H9 (cell line): ENCODE results near the gene LKAAEAR1. TPM values are rescaled to one million over a fixed set of nuclear protein-coding genes. Genes with fewer than 3 reads are reported as not detected.

ENCODE experiments used
- DNase-seq: peaks from one replicate; pipeline ENCODE4 v3.0.0-alpha.2; 2017
- H2AFZ ChIP-seq: one replicate; pipeline ENCODE4 v1.6.1; 2013; ENCODE audit warnings: mild to moderate bottlenecking, low read length, control low read depth, moderate library complexity
- H2AK5ac ChIP-seq: 2 replicates; pipeline ENCODE4 v1.6.1; 2013; ENCODE audit warnings: low read length, control low read depth, mixed read lengths; ENCODE audit not compliant: insufficient read length
- H2BK120ac ChIP-seq: one replicate; pipeline ENCODE4 v1.6.1; 2013; ENCODE audit warnings: low read depth, mild to moderate bottlenecking, low read length, control low read depth, inconsistent platforms; ENCODE audit not compliant: poor library complexity, severe bottlenecking
- H2BK12ac ChIP-seq: 2 replicates; pipeline ENCODE4 v1.6.1; 2013; ENCODE audit warnings: low read length, control low read depth, mixed read lengths, low read depth; ENCODE audit not compliant: insufficient read length
- H2BK15ac ChIP-seq: 2 replicates; pipeline ENCODE4 v1.6.1; 2013; ENCODE audit warnings: low read depth, low read length, control low read depth
- H2BK20ac ChIP-seq: one replicate; pipeline ENCODE4 v1.6.1; 2013; ENCODE audit warnings: low read depth, mild to moderate bottlenecking, low read length, control low read depth, inconsistent platforms; ENCODE audit not compliant: poor library complexity, severe bottlenecking
- H2BK5ac ChIP-seq: 2 replicates; pipeline ENCODE4 v1.6.1; 2013; ENCODE audit warnings: low read length, control low read depth, mixed read lengths; ENCODE audit not compliant: insufficient read length
- H3K14ac ChIP-seq: 2 replicates; pipeline ENCODE4 v1.6.1; 2013; ENCODE audit warnings: low read length, control low read depth; ENCODE audit not compliant: insufficient read depth
- H3K18ac ChIP-seq: 2 replicates; pipeline ENCODE4 v1.6.1; 2013; ENCODE audit warnings: low read depth, mild to moderate bottlenecking, mixed read lengths, low read length, control low read depth; ENCODE audit not compliant: insufficient read length
- H3K23ac ChIP-seq: 2 replicates; pipeline ENCODE4 v1.6.1; 2013; ENCODE audit warnings: low read length, control low read depth, mixed read lengths, low read depth; ENCODE audit not compliant: insufficient read length
- H3K23me2 ChIP-seq: 2 replicates; pipeline ENCODE4 v1.6.1; 2013; ENCODE audit warnings: low read depth, mild to moderate bottlenecking, mixed read lengths, low read length, control low read depth; ENCODE audit not compliant: insufficient read length, poor library complexity, severe bottlenecking
- H3K27ac ChIP-seq: 2 replicates; pipeline ENCODE4 v1.5.1; 2013; ENCODE audit warnings: low read length, control low read depth, mixed read lengths, low read depth; ENCODE audit not compliant: insufficient read length
- H3K27me3 ChIP-seq: 2 replicates; pipeline ENCODE4 v1.6.1; 2013; ENCODE audit warnings: low read length, control low read depth, inconsistent platforms; ENCODE audit not compliant: insufficient read depth
- H3K4ac ChIP-seq: 2 replicates; pipeline ENCODE4 v1.6.1; 2013; ENCODE audit warnings: low read depth, mild to moderate bottlenecking, control low read depth, inconsistent platforms, low read length, moderate library complexity
- H3K4me1 ChIP-seq: 2 replicates; pipeline ENCODE4 v1.6.1; 2013; ENCODE audit warnings: low read length, control low read depth, inconsistent platforms; ENCODE audit not compliant: insufficient read depth
- H3K4me2 ChIP-seq: 2 replicates; pipeline ENCODE4 v1.6.1; 2013; ENCODE audit warnings: low read length, control low read depth, mixed read lengths; ENCODE audit not compliant: insufficient read length, insufficient read depth
- H3K56ac ChIP-seq: 2 replicates; pipeline ENCODE4 v1.6.1; 2013; ENCODE audit warnings: low read depth, mild to moderate bottlenecking, mixed read lengths, low read length, control low read depth; ENCODE audit not compliant: insufficient read length
- H3K79me1 ChIP-seq: 2 replicates; pipeline ENCODE4 v1.6.1; 2013; ENCODE audit warnings: low read depth, mild to moderate bottlenecking, moderate library complexity, low read length, control low read depth, inconsistent platforms; ENCODE audit not compliant: insufficient read depth, poor library complexity, severe bottlenecking
- H3K79me2 ChIP-seq: 2 replicates; pipeline ENCODE4 v1.6.1; 2013; ENCODE audit warnings: low read length, control low read depth, inconsistent platforms; ENCODE audit not compliant: insufficient read depth
- H3K9ac ChIP-seq: 2 replicates; pipeline ENCODE4 v1.6.1; 2013; ENCODE audit warnings: low read length, control low read depth, mixed read lengths; ENCODE audit not compliant: insufficient read length; ENCODE audit errors: extremely low read depth
- H3K9me3 ChIP-seq: one replicate; pipeline ENCODE4 v1.6.1; 2013; ENCODE audit warnings: low read depth, low read length, inconsistent platforms; ENCODE audit not compliant: control insufficient read depth
- H3T11ph ChIP-seq: one replicate; pipeline ENCODE4 v1.6.1; 2013; ENCODE audit warnings: mild to moderate bottlenecking, low read length, control low read depth, inconsistent platforms
- H4K20me1 ChIP-seq: one replicate; pipeline ENCODE4 v1.6.1; 2013; ENCODE audit not compliant: control insufficient read depth, insufficient read length, insufficient read depth
- H4K5ac ChIP-seq: 2 replicates; pipeline ENCODE4 v1.6.1; 2013; ENCODE audit warnings: low read depth, mild to moderate bottlenecking, mixed read lengths, low read length, control low read depth; ENCODE audit not compliant: insufficient read length
- H4K8ac ChIP-seq: replicated peaks from 2 replicates; pipeline ENCODE4 v1.6.1; 2013; ENCODE audit warnings: low read length, control low read depth, mixed read lengths, low read depth; ENCODE audit not compliant: insufficient read length
- H4K91ac ChIP-seq: 2 replicates; pipeline ENCODE4 v1.6.1; 2013; ENCODE audit warnings: low read depth, mild to moderate bottlenecking, moderate library complexity, mixed read lengths, low read length, control low read depth; ENCODE audit not compliant: insufficient read length
- H3K27ac Mint-ChIP-seq, 3 experiments: 2 replicates in 2 of 3; 3 replicates in 1 of 3; pipeline ENCODE4 v1.8.0; 2020 to 2021; ENCODE audit warnings: mixed read lengths in 3 of 3, mild to moderate bottlenecking in 1 of 3, moderate library complexity in 1 of 3
- H3K27me3 Mint-ChIP-seq: 2 replicates; pipeline ENCODE4 v1.8.0; 2021; ENCODE audit warnings: low read depth, mild to moderate bottlenecking, moderate library complexity, mixed read lengths
- H3K36me3 Mint-ChIP-seq, 3 experiments: 2 replicates in 2 of 3; 3 replicates in 1 of 3; pipeline ENCODE4 v1.8.0; 2020 to 2021; ENCODE audit warnings: low read depth in 3 of 3, mixed read lengths in 3 of 3; ENCODE audit not compliant: insufficient read depth in 1 of 3
- H3K4me1 Mint-ChIP-seq, 2 experiments: 2 replicates each; pipeline ENCODE4 v1.8.0; 2020; ENCODE audit warnings: mixed read lengths in 2 of 2
- H3K4me3 Mint-ChIP-seq, 2 experiments: 2 replicates in 1 of 2; 3 replicates in 1 of 2; pipeline ENCODE4 v1.8.0; 2020 to 2021; ENCODE audit warnings: mild to moderate bottlenecking in 2 of 2, mixed read lengths in 2 of 2, moderate library complexity in 1 of 2
- H3K9me3 Mint-ChIP-seq, 2 experiments: 2 replicates in 1 of 2; 3 replicates in 1 of 2; pipeline ENCODE4 v1.8.0; 2020; ENCODE audit warnings: mild to moderate bottlenecking in 2 of 2, mixed read lengths in 2 of 2, moderate library complexity in 1 of 2
- WGBS: extraction: QIAGEN DNeasy Blood & Tissue Kit; methylation state at CpG from one replicate; pipeline ENCODE4 v1.1.7; 2013; ENCODE audit warnings: missing lambda C conversion rate, low lambda C conversion rate, mixed read lengths; ENCODE audit not compliant: insufficient read length; ENCODE audit errors: extremely low coverage; 5-methylcytosine and 5-hydroxymethylcytosine counted together
- total RNA-seq: library from RNA; stranded (reverse); gene quantifications from 2 replicates; pipeline ENCODE4 v1.2.1, GENCODE V29; 2021
- TF ChIP-seq, protein P1 (sequence below): fragments of 200-600 bp; sonication (generic); conservative IDR thresholded peaks from 3 replicates; pipeline ENCODE4 v1.8.0; 2021; ENCODE audit warnings: antibody characterized with exemption, mild to moderate bottlenecking

The LKAAEAR1 gene
- total RNA-seq, 1 experiment from 2014 or later: 0.39 TPM

GRCh38 chr20:64099086-64099786 lies 15.0 kb upstream of the LKAAEAR1 start:
- Histone ChIP-seq H3K4ac (no peak overlapping the region), H3K56ac (no peak overlapping the region), H3K9me3 (no peaks in the 10 kb centered on the region), H3K23ac (no peak overlapping the region), H3K79me2 (no peaks in the 10 kb centered on the region), H2BK12ac (no peak overlapping the region), H3K9ac (no peak overlapping the region), H2BK15ac (no peak overlapping the region), H3K27ac (no peak overlapping the region), H3K79me1 (no peaks in the 10 kb centered on the region), H2BK20ac (no peak overlapping the region), H2AFZ (no peak overlapping the region), H3K14ac (no peak overlapping the region), H4K5ac (no peak overlapping the region), H3K4me1 (no peaks in the 10 kb centered on the region), H4K20me1 (no peaks in the 10 kb centered on the region), H2AK5ac (no peak overlapping the region), H3T11ph (no peak overlapping the region), H4K91ac (no peak overlapping the region), H2BK120ac (no peak overlapping the region), H3K4me2 (no peak overlapping the region), H3K23me2 (no peaks in the 10 kb centered on the region), H3K18ac (no peak overlapping the region), H3K27me3 (peaks cover 3% of the 10 kb centered on the region; the same call in 1 of the 2 replicates), H2BK5ac (no peak overlapping the region), H4K8ac (no peak overlapping the region)
- no CpG with 5 or more reads among the region's 21 CpGs for WGBS
- TF ChIP-seq, protein P1, sequence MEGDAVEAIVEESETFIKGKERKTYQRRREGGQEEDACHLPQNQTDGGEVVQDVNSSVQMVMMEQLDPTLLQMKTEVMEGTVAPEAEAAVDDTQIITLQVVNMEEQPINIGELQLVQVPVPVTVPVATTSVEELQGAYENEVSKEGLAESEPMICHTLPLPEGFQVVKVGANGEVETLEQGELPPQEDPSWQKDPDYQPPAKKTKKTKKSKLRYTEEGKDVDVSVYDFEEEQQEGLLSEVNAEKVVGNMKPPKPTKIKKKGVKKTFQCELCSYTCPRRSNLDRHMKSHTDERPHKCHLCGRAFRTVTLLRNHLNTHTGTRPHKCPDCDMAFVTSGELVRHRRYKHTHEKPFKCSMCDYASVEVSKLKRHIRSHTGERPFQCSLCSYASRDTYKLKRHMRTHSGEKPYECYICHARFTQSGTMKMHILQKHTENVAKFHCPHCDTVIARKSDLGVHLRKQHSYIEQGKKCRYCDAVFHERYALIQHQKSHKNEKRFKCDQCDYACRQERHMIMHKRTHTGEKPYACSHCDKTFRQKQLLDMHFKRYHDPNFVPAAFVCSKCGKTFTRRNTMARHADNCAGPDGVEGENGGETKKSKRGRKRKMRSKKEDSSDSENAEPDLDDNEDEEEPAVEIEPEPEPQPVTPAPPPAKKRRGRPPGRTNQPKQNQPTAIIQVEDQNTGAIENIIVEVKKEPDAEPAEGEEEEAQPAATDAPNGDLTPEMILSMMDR: no peak
- Mint-ChIP-seq H3K4me3 (no peak overlapping the region), H3K27ac (no peak overlapping the region), H3K4me1 (peaks cover 9 to 10% of the 10 kb centered on the region in 2 experiments; a peak in 3 of 4 replicates), H3K36me3 (peaks cover 2 to 5% (median 2%) of the 10 kb centered on the region in 3 experiments; a peak in 5 of 7 replicates), H3K27me3 (peaks cover 46% of the 10 kb centered on the region), H3K9me3 (peaks cover 5% of the 10 kb centered on the region in 2 experiments)
- DNase-seq: no peak
